OCI-LY1 (cell line): ENCODE results near the gene PCBP3.

Source experiments
- H2AFZ ChIP-seq: fragments of 200-600 bp; sonication (generic), shearing (Covaris generic); 2 replicates; pipeline ENCODE4 v1.6.0; 2014; ENCODE audit warnings: antibody characterized with exemption, mild to moderate bottlenecking, low read length
- H3F3A ChIP-seq: fragments of 200-600 bp; sonication (generic), shearing (Covaris generic); 2 replicates; pipeline ENCODE4 v1.6.0; 2014; ENCODE audit warnings: mild to moderate bottlenecking, antibody characterized with exemption, low read length, moderate library complexity; ENCODE audit not compliant: insufficient read depth
- H3K27ac ChIP-seq: fragments of 200-600 bp; sonication (generic); 2 replicates; pipeline ENCODE4 v1.5.1; 2014; ENCODE audit warnings: low read length, mixed run types, mild to moderate bottlenecking, low read depth; ENCODE audit not compliant: poor library complexity, severe bottlenecking
- H3K27me3 ChIP-seq: fragments of 200-600 bp; sonication (generic); 2 replicates; pipeline ENCODE4 v1.6.0; 2014; ENCODE audit warnings: antibody characterized with exemption, mild to moderate bottlenecking, low read length, moderate library complexity; ENCODE audit not compliant: insufficient read depth
- H3K36me3 ChIP-seq: fragments of 200-600 bp; sonication (generic); 2 replicates; pipeline ENCODE4 v1.6.1; 2014; ENCODE audit warnings: mild to moderate bottlenecking, antibody characterized with exemption, low read length, moderate library complexity, mixed read lengths; ENCODE audit not compliant: insufficient read depth
- H3K4me1 ChIP-seq: fragments of 200-600 bp; sonication (generic); 2 replicates; pipeline ENCODE4 v1.5.1; 2014; ENCODE audit warnings: mild to moderate bottlenecking, low read length, moderate library complexity; ENCODE audit not compliant: insufficient read depth, severe bottlenecking
- H3K4me2 ChIP-seq: fragments of 200-600 bp; sonication (generic), shearing (Covaris generic); 2 replicates; pipeline ENCODE4 v1.6.1; 2014; ENCODE audit warnings: low read length
- H3K4me3 ChIP-seq: fragments of 200-600 bp; sonication (generic); 2 replicates; pipeline ENCODE4 v1.5.1; 2014; ENCODE audit warnings: low read length, low read depth, mild to moderate bottlenecking, mixed read lengths; ENCODE audit not compliant: poor library complexity, severe bottlenecking
- H3K79me2 ChIP-seq: fragments of 200-600 bp; shearing (Covaris generic); 2 replicates; pipeline ENCODE4 v1.6.1; 2016; ENCODE audit warnings: mixed run types, low read length, mixed read lengths; ENCODE audit not compliant: insufficient read depth
- H3K9ac ChIP-seq: fragments of 200-600 bp; sonication (generic), shearing (Covaris generic); 2 replicates; pipeline ENCODE4 v1.6.1; 2014; ENCODE audit warnings: mild to moderate bottlenecking, low read length, mixed read lengths
- H3K9me2 ChIP-seq: fragments of 200-600 bp; sonication (generic), shearing (Covaris generic); 2 replicates; pipeline ENCODE4 v1.6.1; 2014; ENCODE audit warnings: low read depth, mild to moderate bottlenecking, low read length, mixed read lengths
- H3K9me3 ChIP-seq: fragments of 200-600 bp; shearing (Covaris generic); 2 replicates; pipeline ENCODE4 v1.6.1; 2014; ENCODE audit warnings: low read length, mixed read lengths
- H4K20me1 ChIP-seq: fragments of 200-600 bp; sonication (generic), shearing (Covaris generic); 2 replicates; pipeline ENCODE4 v1.6.0; 2016; ENCODE audit warnings: mild to moderate bottlenecking, low read length; ENCODE audit not compliant: insufficient read depth
- CTCF ChIP-seq: fragments of 200-600 bp; sonication (generic), shearing (Covaris generic); IDR thresholded peaks from 2 replicates; pipeline ENCODE4 v1.5.1; 2017; ENCODE audit warnings: mild to moderate bottlenecking, antibody characterized with exemption, low read length, moderate library complexity, mixed read lengths
- EZH2 ChIP-seq: fragments of 200-600 bp; sonication (generic), shearing (Covaris generic); IDR thresholded peaks from 2 replicates; pipeline ENCODE4 v1.8.0; 2017; ENCODE audit warnings: borderline replicate concordance, mixed run types, mild to moderate bottlenecking, antibody characterized with exemption, low read length, moderate library complexity, mixed read lengths

PCBP3 gene

GRCh38 chr21:45713613-45714012, 70.1 kb downstream of the PCBP3 start:
- Histone ChIP-seq H3F3A (no peaks in the 10 kb centered on the region), H3K4me1 (no peaks in the 10 kb centered on the region), H3K27me3 (no peaks in the 10 kb centered on the region; the same call in 1 of the 2 replicates), H2AFZ (no peak overlapping the region), H3K27ac (no peak overlapping the region), H3K4me2 (no peak overlapping the region), H3K36me3 (no peaks in the 10 kb centered on the region), H3K9me2 (no peaks in the 10 kb centered on the region), H3K79me2 (no peaks in the 10 kb centered on the region), H3K4me3 (no peak overlapping the region), H3K9ac (no peak overlapping the region), H4K20me1 (no peaks in the 10 kb centered on the region), H3K9me3 (no peaks in the 10 kb centered on the region)
- TF ChIP-seq EZH2 (no peak), CTCF (no peak)

GRCh38 chr21:45715441-45715840, 71.9 kb downstream of the PCBP3 start:
- Histone ChIP-seq H3K9ac (no peak overlapping the region), H3K4me2 (no peak overlapping the region), H3K9me3 (no peaks in the 10 kb centered on the region)

GRCh38 chr21:45718413-45718812, 74.9 kb downstream of the PCBP3 start:
- 0 out of 2 replicates have a peak, but pooled peaks cover 4% of the 10 kb centered on the region for H3K27me3 ChIP-seq
- no peaks in the 10 kb centered on the region for H4K20me1 ChIP-seq
- H2AFZ ChIP-seq, result no peak overlapping the region
- no peaks in the 10 kb centered on the region for H3K4me1 ChIP-seq
- H3K4me2 ChIP-seq, result no peak overlapping the region
- H3K9ac ChIP-seq, result no peak overlapping the region
- no peaks in the 10 kb centered on the region for H3F3A ChIP-seq
- no peaks in the 10 kb centered on the region for H3K36me3 ChIP-seq
- no peak overlapping the region for H3K27ac ChIP-seq
- no peaks in the 10 kb centered on the region for H3K9me2 ChIP-seq
- no peak overlapping the region for H3K4me3 ChIP-seq
- no peaks in the 10 kb centered on the region for H3K79me2 ChIP-seq
- TF ChIP-seq CTCF (no peak), EZH2 (no peak)
- no peaks in the 10 kb centered on the region for H3K9me3 ChIP-seq

More at GRCh38 chr21:45715441-45715840, 71.9 kb downstream of the PCBP3 start:
- H3K9me2 ChIP-seq, result no peaks in the 10 kb centered on the region
- H3K27ac ChIP-seq, result no peak overlapping the region
- no peaks in the 10 kb centered on the region for H3F3A ChIP-seq
- H3K27me3 ChIP-seq, result no peaks in the 10 kb centered on the region
- no peak for TF ChIP-seq EZH2
- TF ChIP-seq CTCF, result no peak
- no peaks in the 10 kb centered on the region for H4K20me1 ChIP-seq
- H3K79me2 ChIP-seq, result no peaks in the 10 kb centered on the region
- no peaks in the 10 kb centered on the region for H3K4me1 ChIP-seq
- H2AFZ ChIP-seq, result no peak overlapping the region
- H3K4me3 ChIP-seq, result no peak overlapping the region
- no peaks in the 10 kb centered on the region for H3K36me3 ChIP-seq
